Spinal cord (tissue), 10 donors: ENCODE results near the gene IFNE. TPM values are rescaled to one million over a fixed set of nuclear protein-coding genes. Genes with fewer than 3 reads are reported as not detected.

Experiments used
- DNase-seq, 6 donors: peaks; one replicate each; pipeline versions ENCODE4 v3.0.0 to v3.0.0-alpha.2; 2013 to 2015; ENCODE audit warnings: low spot score in 6 of 6, low read depth in 4 of 6
- H3K27ac ChIP-seq: one replicate; pipeline ENCODE4 v1.5.1; 2013; ENCODE audit warnings: low read depth, low read length, control low read depth
- H3K27me3 ChIP-seq: one replicate; pipeline ENCODE4 v1.6.1; 2013; ENCODE audit warnings: low read length; ENCODE audit not compliant: control insufficient read depth, insufficient read depth
- H3K36me3 ChIP-seq: one replicate; pipeline ENCODE4 v1.6.1; 2013; ENCODE audit warnings: low read length; ENCODE audit not compliant: control insufficient read depth, insufficient read depth
- H3K4me1 ChIP-seq: one replicate; pipeline ENCODE4 v1.6.1; 2013; ENCODE audit warnings: low read length; ENCODE audit not compliant: control insufficient read depth, insufficient read depth
- H3K4me3 ChIP-seq: one replicate; pipeline ENCODE4 v1.5.1; 2013; ENCODE audit warnings: low read depth, low read length, control low read depth
- H3K9me3 ChIP-seq: one replicate; pipeline ENCODE4 v1.6.1; 2013; ENCODE audit warnings: low read length; ENCODE audit not compliant: control insufficient read depth, insufficient read depth
- WGBS: methylation state at CpG from one replicate; pipeline ENCODE4 v1.1.5; 2013; ENCODE audit warnings: missing lambda C conversion rate; ENCODE audit not compliant: insufficient coverage; 5-methylcytosine and 5-hydroxymethylcytosine counted together
- polyA plus RNA-seq, 2 donors: library from polyadenylated mRNA; unstranded; fragments of 120-200 nt; gene quantifications; one replicate each; pipeline ENCODE4 v1.2.1, GENCODE V29; 2013; ENCODE audit not compliant: insufficient read length in 2 of 2
- total RNA-seq, 2 donors: library from RNA; depleted of rRNA in 1 of 2; stranded (reverse); fragments of 120-200 nt in 1 of 2; fragments of >200 nt in 1 of 2; gene quantifications; one replicate each; pipeline versions ENCODE4 v1.2.3 to v1.2.4, GENCODE V29; 2013 to 2014
- donor health status: healthy.

IFNE gene
- total and polyA plus RNA-seq, 4 donors, result 0.17 to 0.18 TPM; not detected in 2

DNA sequence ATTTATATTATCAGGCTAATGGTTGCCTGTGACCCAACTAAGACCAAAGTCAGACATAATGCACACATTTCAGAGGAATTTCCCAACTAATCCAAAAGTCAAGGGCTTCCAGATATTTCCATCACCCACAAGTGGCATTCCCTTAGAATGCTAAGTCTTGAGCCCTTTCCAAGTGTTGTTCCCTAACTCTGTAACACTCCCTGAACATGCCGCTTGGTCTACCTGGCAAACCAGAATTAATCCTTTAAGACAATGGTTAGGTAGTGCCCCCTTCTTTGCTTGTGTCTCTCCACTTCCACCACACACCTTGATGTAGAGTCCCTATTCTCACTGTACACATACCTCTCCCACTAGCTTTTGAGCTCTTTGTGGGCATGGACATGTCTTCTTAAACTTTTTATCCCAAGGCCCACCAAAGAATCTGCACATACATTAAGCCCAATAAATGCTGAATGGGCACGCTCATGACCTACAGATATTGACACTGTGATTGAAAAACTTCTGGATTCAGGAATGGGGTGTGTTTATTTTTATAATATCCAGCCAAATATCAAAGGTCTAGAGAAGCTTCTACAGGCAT is 37.8 kb upstream of the IFNE start:
- H3K27me3 ChIP-seq, result no peaks in the 10 kb centered on the region
- H3K27ac ChIP-seq, result no peak overlapping the region
- H3K4me1 ChIP-seq, result no peaks in the 10 kb centered on the region
- DNase-seq, result no peak
- no peaks in the 10 kb centered on the region for H3K36me3 ChIP-seq
- WGBS, result 100% methylated on average over 1 of the region's 2 CpGs
- H3K9me3 ChIP-seq, result peaks cover 2% of the 10 kb centered on the region
- no peak overlapping the region for H3K4me3 ChIP-seq

GRCh38 chr9:21516796-21517195 is 34.7 kb upstream of the IFNE start:
- Histone ChIP-seq H3K4me1 (no peaks in the 10 kb centered on the region), H3K9me3 (peaks cover 2% of the 10 kb centered on the region), H3K36me3 (no peaks in the 10 kb centered on the region), H3K27me3 (no peaks in the 10 kb centered on the region), H3K27ac (no peak overlapping the region), H3K4me3 (no peak overlapping the region)
- WGBS, result 87% methylated on average over 3 of the region's 3 CpGs
- DNase-seq, result no peak

- no peak overlapping the region for H3K4me3 ChIP-seq
- DNase-seq, result no peak
- no peaks in the 10 kb centered on the region for H3K36me3 ChIP-seq
- H3K9me3 ChIP-seq, result no peaks in the 10 kb centered on the region
- no peaks in the 10 kb centered on the region for H3K4me1 ChIP-seq
- no peak overlapping the region for H3K27ac ChIP-seq
- no peaks in the 10 kb centered on the region for H3K27me3 ChIP-seq
- no CpG with 5 or more reads among the region's 1 CpG for WGBS
Observed at GRCh38 chr9:21513431-21513830, 31.3 kb upstream of the IFNE start.

GRCh38 chr9:21510806-21511205 is 28.7 kb upstream of the IFNE start:
- no CpG with 5 or more reads among the region's 1 CpG for WGBS
- no peak overlapping the region for H3K27ac ChIP-seq
- no peak for DNase-seq
- H3K4me3 ChIP-seq, result no peak overlapping the region
- no peaks in the 10 kb centered on the region for H3K27me3 ChIP-seq
- no peaks in the 10 kb centered on the region for H3K36me3 ChIP-seq
- H3K4me1 ChIP-seq, result no peaks in the 10 kb centered on the region
- no peaks in the 10 kb centered on the region for H3K9me3 ChIP-seq

DNA sequence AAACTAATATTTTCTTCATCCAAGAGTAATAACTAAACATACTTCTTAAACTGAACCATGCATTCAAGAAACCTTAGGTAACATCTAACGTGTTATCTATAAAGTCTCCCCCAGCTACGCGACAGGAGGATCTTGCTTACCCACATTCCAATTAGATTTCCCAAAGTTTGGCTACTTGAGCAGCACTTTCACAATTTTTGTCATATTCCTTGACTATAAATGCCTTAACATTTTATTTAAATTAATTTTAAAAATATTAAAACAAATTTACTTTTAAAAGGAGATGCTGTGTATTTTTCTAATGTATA is 25.3 kb upstream of the IFNE start:
- Histone ChIP-seq H3K36me3 (no peaks in the 10 kb centered on the region), H3K9me3 (no peaks in the 10 kb centered on the region), H3K4me1 (no peaks in the 10 kb centered on the region), H3K27me3 (no peaks in the 10 kb centered on the region), H3K4me3 (no peak overlapping the region), H3K27ac (no peak overlapping the region)
- WGBS, result no CpG with 5 or more reads among the region's 3 CpGs
- DNase-seq, result no peak

GRCh38 chr9:21506626-21507482 is 24.7 kb upstream of the IFNE start:
- DNase-seq, result peak in 1 of 6 donors; percentile 3
- H3K4me1 ChIP-seq, result no peaks in the 10 kb centered on the region
- H3K27ac ChIP-seq, result no peak overlapping the region
- H3K27me3 ChIP-seq, result no peaks in the 10 kb centered on the region
- H3K9me3 ChIP-seq, result no peaks in the 10 kb centered on the region
- 65% methylated on average over 2 of the region's 4 CpGs for WGBS
- no peaks in the 10 kb centered on the region for H3K36me3 ChIP-seq
- no peak overlapping the region for H3K4me3 ChIP-seq

DNA sequence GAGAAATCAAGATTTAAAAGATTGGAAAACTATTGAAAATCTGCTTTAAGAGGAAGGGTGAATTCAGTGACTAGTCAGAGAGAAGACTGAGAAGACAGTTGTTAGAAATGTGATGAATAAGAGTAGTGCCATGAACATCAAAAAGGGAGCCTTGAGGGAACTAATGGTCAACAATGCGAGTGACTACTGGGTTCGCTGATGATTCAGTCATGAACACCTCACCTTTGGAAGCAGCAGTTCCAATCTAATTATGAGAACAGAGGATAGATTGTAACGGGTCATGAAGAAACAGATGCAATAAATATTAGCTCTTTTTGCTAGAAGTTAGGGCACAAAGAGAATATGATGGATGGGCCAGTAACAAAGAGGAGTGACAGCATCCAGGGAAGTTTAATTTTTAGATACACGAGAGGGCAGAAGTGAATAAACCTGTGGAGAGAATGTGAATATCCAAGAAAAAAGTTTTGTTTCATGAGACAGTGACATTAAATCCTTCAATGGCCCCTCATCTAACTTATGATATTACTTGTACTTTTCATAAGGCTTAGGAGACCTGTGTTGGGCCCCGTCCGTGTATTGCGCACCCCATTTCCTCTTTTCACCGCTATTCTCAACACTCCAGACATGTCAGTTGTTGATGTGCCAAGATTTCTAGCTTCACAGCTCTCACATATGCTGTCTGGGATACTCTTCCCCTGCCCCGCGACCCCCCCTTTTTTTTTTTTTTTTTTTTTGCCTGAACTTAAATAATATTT is 23.5 kb upstream of the IFNE start:
- H3K4me3 ChIP-seq, result no peak overlapping the region

GRCh38 chr9:21504894-21505293 is 22.8 kb upstream of the IFNE start:
- H3K27me3 ChIP-seq, result no peaks in the 10 kb centered on the region
- no peaks in the 10 kb centered on the region for H3K9me3 ChIP-seq
- no peak for DNase-seq
- H3K36me3 ChIP-seq, result no peaks in the 10 kb centered on the region
- H3K27ac ChIP-seq, result no peak overlapping the region
- H3K4me3 ChIP-seq, result no peak overlapping the region
- no peaks in the 10 kb centered on the region for H3K4me1 ChIP-seq

More for the DNA sequence above, 23.5 kb upstream of the IFNE start:
- no peaks in the 10 kb centered on the region for H3K4me1 ChIP-seq
- WGBS, result 94% methylated on average over 7 of the region's 10 CpGs
- no peaks in the 10 kb centered on the region for H3K27me3 ChIP-seq
- no peak overlapping the region for H3K27ac ChIP-seq
- no peaks in the 10 kb centered on the region for H3K36me3 ChIP-seq
- H3K9me3 ChIP-seq, result no peaks in the 10 kb centered on the region
- DNase-seq, result no peak

DNA sequence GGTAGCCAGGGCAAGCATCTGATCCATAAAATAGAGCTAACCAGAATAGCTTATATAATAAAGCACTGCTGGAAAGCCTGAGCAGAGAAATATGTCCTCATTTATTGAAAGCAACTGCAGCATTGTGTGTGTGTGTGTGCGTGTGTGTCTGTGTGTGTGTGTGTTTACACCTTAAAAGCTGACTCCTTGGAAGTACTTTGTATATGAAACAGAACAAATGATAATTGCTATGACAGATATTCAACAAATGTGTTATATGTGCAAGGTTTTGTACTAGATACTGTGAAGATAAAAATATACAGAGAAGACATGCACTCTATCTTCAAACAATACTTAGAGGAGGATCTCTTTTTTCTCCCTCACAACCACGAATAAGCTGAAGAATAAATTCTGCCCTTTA is 22.0 kb upstream of the IFNE start:
- Histone ChIP-seq H3K9me3 (no peaks in the 10 kb centered on the region), H3K4me3 (no peak overlapping the region), H3K27ac (no peak overlapping the region), H3K27me3 (no peaks in the 10 kb centered on the region), H3K4me1 (no peaks in the 10 kb centered on the region), H3K36me3 (no peaks in the 10 kb centered on the region)
- no CpG with 5 or more reads among the region's 2 CpGs for WGBS
- DNase-seq, result peak in 1 of 6 donors; percentile 37
